Osteocyte (in vitro differentiated cells): Measurements from ENCODE around the gene NME7. TPM values are rescaled to one million over a fixed set of nuclear protein-coding genes. Genes with fewer than 3 reads are reported as not detected.

Experiments
- DNase-seq: peaks from one replicate; pipeline ENCODE4 v3.0.0; 2021; ENCODE audit warnings: mixed read lengths; ENCODE audit not compliant: unreplicated experiment; ENCODE audit errors: extremely low spot score
- H3K27ac Mint-ChIP-seq: one replicate; pipeline ENCODE4 v1.8.0; 2021; ENCODE audit warnings: mild to moderate bottlenecking, mixed read lengths; ENCODE audit not compliant: unreplicated experiment
- H3K27me3 Mint-ChIP-seq: one replicate; pipeline ENCODE4 v1.8.0; 2021; ENCODE audit warnings: mixed read lengths; ENCODE audit not compliant: unreplicated experiment
- H3K36me3 Mint-ChIP-seq: one replicate; pipeline ENCODE4 v1.8.0; 2021; ENCODE audit warnings: mixed read lengths; ENCODE audit not compliant: unreplicated experiment
- H3K4me1 Mint-ChIP-seq: one replicate; pipeline ENCODE4 v1.8.0; 2021; ENCODE audit warnings: mixed read lengths; ENCODE audit not compliant: unreplicated experiment
- H3K4me3 Mint-ChIP-seq: one replicate; pipeline ENCODE4 v1.8.0; 2021; ENCODE audit warnings: mild to moderate bottlenecking, moderate library complexity, mixed read lengths; ENCODE audit not compliant: unreplicated experiment
- H3K9me3 Mint-ChIP-seq: one replicate; pipeline ENCODE4 v1.8.0; 2021; ENCODE audit warnings: mixed read lengths; ENCODE audit not compliant: unreplicated experiment
- total RNA-seq: library from RNA; stranded (reverse); gene quantifications from 2 replicates; pipeline ENCODE4 v1.2.1, GENCODE V29; 2021
- TF ChIP-seq, protein P1 (sequence below): fragments of 200-600 bp; sonication (generic); IDR thresholded peaks from 2 replicates; pipeline ENCODE4 v1.5.0; 2021; ENCODE audit warnings: antibody characterized with exemption, mild to moderate bottlenecking, moderate library complexity

NME7 gene
- total RNA-seq, 1 donor from 2014 or later = 20.5 TPM

DNA sequence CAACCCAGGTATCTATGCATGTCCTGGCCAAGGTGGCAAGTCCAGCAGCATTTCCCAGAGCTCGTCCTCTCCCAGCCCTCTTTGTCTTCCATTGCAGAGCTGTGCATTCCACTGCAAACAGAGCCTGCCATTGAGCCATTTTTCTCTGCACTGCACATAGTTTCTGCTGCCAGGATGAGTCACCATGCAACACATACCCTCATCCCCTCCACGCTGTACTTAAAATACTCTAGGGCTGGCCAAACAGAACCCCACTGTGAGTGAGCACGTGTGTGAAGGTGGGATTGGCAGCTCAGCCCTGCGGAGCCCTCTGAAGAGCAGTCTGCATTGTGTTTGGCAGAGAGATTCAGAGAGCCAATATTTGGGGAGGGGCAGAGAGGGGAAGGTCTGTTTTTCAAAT is 265.0 kb downstream of the NME7 start:
- TF ChIP-seq, protein P1, sequence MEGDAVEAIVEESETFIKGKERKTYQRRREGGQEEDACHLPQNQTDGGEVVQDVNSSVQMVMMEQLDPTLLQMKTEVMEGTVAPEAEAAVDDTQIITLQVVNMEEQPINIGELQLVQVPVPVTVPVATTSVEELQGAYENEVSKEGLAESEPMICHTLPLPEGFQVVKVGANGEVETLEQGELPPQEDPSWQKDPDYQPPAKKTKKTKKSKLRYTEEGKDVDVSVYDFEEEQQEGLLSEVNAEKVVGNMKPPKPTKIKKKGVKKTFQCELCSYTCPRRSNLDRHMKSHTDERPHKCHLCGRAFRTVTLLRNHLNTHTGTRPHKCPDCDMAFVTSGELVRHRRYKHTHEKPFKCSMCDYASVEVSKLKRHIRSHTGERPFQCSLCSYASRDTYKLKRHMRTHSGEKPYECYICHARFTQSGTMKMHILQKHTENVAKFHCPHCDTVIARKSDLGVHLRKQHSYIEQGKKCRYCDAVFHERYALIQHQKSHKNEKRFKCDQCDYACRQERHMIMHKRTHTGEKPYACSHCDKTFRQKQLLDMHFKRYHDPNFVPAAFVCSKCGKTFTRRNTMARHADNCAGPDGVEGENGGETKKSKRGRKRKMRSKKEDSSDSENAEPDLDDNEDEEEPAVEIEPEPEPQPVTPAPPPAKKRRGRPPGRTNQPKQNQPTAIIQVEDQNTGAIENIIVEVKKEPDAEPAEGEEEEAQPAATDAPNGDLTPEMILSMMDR = no peak
- DNase-seq = no peak
- Mint-ChIP-seq H3K9me3 (no peaks in the 10 kb centered on the region), H3K36me3 (no peaks in the 10 kb centered on the region), H3K27me3 (no peaks in the 10 kb centered on the region), H3K4me1 (peaks cover 11% of the 10 kb centered on the region), H3K27ac (peak overlapping the region; percentile 20), H3K4me3 (no peak overlapping the region)

DNA sequence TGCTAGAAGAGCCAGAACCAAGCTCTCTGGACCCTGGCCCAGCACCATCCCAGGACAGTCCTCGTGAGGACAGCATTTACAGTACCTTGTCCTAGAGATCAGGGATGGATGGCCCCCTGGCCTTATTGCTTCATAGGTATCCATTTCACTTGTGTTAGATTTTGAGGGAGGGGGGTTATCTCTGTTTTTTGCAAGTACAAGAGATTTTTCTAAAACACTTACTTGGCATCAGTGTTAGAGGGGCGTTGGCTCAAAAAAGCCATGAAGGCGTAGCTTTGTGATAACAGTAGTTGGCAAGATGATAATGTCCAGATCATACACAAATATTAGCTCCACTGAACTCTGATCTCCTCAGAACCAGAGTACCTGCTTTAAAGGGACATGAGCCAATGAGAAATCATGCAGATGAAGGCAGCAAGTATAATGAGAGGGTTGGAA is 266.9 kb downstream of the NME7 start:
- TF ChIP-seq, protein P1 = no peak
- Mint-ChIP-seq H3K27ac (no peak overlapping the region), H3K36me3 (no peaks in the 10 kb centered on the region), H3K4me1 (peaks cover 7% of the 10 kb centered on the region), H3K9me3 (no peaks in the 10 kb centered on the region), H3K27me3 (no peaks in the 10 kb centered on the region), H3K4me3 (no peak overlapping the region)
- no peak for DNase-seq

DNA sequence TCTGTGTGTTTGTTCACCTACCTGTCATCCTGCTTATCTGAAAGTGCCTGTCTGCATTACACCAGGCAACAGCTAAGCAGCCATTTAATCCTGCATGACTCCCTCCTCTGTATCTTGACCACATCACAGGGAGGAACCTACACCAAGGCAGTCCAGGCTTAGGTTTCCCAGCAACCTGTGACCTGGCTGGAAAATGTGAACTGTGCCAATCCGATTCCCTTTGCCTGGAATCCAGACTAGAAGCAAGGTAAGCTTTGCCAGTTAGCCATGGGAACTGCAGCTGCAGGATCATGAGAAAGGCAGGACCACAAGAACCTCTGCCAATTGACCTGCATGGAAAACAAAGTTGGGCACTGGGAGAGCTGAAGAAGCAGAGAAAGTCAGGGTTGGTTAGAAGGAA is 267.4 kb downstream of the NME7 start:
- no peak overlapping the region for H3K4me3 Mint-ChIP-seq
- H3K9me3 Mint-ChIP-seq = no peaks in the 10 kb centered on the region
- TF ChIP-seq, protein P1 = no peak
- peaks cover 7% of the 10 kb centered on the region for H3K4me1 Mint-ChIP-seq
- H3K27me3 Mint-ChIP-seq = no peaks in the 10 kb centered on the region
- no peaks in the 10 kb centered on the region for H3K36me3 Mint-ChIP-seq
- DNase-seq = no peak
- no peak overlapping the region for H3K27ac Mint-ChIP-seq

DNA sequence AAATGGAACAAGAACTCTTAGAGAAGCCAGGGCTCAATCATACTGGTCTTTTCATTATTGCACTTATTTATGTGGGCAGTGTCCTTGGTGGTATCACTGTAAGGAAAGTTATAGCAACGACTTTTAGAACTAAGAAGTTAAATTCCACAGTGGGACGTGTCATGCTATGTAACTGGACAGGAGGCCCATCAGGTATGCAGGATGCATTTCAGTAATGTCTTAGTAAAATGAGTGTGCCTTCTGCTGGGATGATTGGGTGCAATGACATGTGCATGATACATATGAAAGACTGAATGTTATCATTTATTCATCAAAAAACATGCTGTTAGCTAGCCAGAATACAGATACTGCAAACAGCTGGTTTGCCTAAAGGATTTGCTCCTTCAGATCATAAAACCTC is 268.0 kb downstream of the NME7 start:
- DNase-seq = no peak
- Mint-ChIP-seq H3K9me3 (no peaks in the 10 kb centered on the region), H3K36me3 (no peaks in the 10 kb centered on the region), H3K4me1 (peaks cover 8% of the 10 kb centered on the region), H3K27me3 (no peaks in the 10 kb centered on the region), H3K27ac (no peak overlapping the region), H3K4me3 (no peak overlapping the region)
- TF ChIP-seq, protein P1 = no peak

DNA sequence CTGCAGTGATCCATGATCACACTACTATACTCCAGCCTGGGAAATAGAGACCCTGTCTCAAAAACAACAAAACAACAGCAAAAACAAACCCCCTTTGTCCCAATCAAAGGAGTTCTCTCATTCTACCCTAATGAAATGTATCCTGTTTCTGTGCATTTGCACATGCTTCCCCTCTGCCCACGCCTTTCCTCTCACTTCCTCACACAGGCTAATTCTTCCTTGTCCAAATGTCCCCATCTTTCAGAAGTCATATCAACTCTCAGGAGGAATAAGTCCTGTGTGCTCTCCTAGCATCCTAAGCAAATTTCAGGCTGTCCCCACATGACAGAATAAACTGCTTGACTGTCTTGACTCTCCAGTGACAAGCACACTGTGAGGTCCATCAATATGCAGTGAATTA is 269.2 kb downstream of the NME7 start:
- no peaks in the 10 kb centered on the region for H3K9me3 Mint-ChIP-seq
- DNase-seq = no peak
- H3K36me3 Mint-ChIP-seq = no peaks in the 10 kb centered on the region
- no peak overlapping the region for H3K27ac Mint-ChIP-seq
- TF ChIP-seq, protein P1 = no peak
- no peaks in the 10 kb centered on the region for H3K27me3 Mint-ChIP-seq
- H3K4me3 Mint-ChIP-seq = no peak overlapping the region
- peaks cover 8% of the 10 kb centered on the region for H3K4me1 Mint-ChIP-seq
